Stimulated activated CD4-positive, alpha-beta T cell treated with anti-CD3 and anti-CD28 coated beads, Interleukin-1b, Interleukin-23, amount 100 ng/mL, for 24 hours (primary cell): ENCODE results near the gene ZFR2.
A peak's percentile ranks its signal among the peaks of the same experiment; 100 is the strongest.

Source experiments
- DNase-seq, 4 experiments: peaks; one replicate each; pipeline ENCODE4 v3.0.0-alpha.2; 2020; ENCODE audit warnings: low read depth in 4 of 4, low spot score in 1 of 4

Gene ZFR2

DNA sequence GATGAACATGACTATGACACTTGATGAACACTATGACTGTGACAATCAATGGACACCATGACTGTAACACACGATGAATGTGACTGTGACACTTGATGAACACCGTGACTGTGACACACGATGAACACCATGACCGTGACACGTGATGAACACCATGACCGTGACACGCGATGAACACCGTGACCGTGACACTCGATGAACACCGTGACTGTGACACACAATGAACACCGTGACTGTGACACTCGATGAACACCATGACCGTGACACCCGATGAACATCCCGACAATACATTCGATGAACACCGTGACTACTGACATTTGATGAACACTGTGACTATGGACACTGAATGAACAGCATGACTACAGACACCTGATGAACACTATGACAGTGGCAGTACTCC, 30.9 kb downstream of the ZFR2 start:
- DNase-seq = no peak

DNA sequence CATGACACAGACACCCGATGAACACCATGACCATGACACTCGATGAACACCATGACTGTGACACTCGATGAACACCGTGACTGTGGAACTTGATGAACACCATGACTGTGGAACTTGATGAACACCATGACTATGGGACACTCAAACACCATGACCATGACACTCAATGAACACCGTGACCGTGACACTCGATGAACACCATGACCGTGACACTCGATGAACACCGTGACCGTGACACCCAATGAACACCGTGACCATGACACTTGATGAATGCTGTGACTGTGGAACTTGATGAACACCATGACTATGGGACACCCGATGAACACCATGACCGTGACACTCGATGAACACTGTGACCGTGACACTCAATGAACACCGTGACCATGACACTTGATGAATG, 31.5 kb downstream of the ZFR2 start:
- no peak for DNase-seq

- DNase-seq = no peak
These were observed 32.0 kb downstream of the ZFR2 start for GRCh38 chr19:3836887-3837286.

DNA sequence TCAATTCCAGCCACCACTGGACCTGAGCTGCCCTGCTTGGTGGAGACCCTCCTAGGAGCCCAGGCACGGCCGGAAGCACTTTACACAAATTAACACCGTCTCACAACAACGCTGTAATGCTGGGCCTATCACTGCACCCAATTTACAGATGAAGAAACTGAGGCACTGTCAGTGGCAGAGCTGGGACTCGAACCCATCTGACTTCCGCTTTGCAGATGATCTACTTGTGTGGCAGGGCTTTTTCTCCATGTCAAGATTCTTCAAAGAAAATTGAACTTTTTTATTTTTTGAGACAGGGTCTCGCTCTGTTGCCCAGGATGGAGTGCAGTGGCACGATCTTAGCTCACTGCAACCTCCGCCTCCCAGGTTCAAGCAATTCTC, 33.8 kb downstream of the ZFR2 start:
- no peak for DNase-seq

DNA sequence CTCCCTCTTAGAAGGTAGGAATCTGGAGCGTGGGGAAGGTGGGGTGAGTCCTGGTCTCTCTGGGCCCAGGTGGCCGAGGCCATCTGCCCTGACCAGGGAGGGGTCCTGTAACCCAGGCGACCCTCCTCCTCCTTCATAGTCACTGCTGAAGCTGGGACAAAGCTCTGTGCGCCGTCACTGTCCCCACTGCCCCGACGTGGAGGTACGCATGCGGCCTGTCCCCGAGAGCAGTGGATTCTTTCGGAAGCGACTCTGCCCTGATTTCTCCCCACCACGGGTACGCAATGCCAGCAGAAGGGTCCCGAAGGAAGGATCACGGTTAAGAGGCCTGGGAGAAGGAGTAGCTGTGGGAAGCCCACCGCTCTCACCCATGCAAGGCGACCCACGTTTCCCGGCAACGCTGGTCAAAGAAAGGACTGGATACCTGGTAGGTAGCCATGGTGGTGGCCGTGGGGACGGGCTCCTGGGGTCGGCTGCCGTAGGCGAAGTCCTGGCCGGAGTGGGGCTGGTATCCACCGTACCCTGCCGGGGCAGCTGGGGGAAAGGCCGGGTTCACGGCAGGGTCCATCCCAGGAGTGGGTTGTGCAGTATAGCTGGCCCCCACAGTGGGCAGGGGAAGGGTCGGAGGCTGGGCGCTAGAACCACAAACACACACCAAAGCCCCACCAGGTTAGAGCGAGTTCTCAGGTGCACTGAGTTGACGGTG, 34.3 kb downstream of the ZFR2 start:
- no peak for DNase-seq

DNA sequence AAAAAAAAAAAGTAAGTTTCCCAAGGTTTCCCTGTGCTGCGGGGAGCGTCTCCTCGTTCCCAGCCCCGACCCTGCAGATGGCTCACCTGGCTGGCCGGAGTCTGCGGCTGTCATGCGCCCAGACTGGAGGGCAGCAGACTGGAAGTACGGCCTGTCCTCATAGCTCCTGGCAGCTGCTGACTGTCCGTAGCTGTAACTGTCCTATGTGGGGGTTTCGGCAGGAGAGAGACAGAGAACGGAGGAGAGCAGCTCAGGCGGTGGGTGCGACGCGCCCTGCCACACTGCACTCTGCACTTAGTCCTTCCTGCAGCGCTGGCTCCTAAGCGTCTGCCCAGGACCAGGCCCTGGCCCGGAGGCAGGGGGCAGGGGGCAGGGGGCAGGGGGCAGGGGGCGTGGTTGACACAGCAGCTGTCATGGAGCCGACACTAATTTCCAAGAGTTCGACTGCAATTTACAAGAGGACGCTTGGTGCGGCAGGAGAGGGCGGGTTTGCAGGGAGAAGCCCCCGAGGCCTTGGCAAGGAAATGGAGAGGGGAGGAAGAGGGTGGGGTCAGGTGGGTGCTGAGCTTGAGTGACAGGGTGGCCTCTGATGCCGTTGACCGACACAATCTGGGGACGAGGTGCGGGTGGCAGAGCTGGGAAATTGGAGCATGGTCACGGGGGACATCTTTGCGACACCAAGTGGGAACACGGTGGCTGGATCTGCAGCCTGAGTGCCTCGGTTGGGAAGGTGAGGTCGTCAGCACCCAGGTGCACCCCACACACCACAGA, 35.1 kb downstream of the ZFR2 start:
- no peak for DNase-seq

- no peak for DNase-seq
These were observed 36.8 kb downstream of the ZFR2 start for GRCh38 chr19:3832001-3832400.

- no peak for DNase-seq
These were observed 37.2 kb downstream of the ZFR2 start for GRCh38 chr19:3831601-3832000.

- no peak for DNase-seq
These were observed 37.9 kb downstream of the ZFR2 start for GRCh38 chr19:3830621-3831589.

DNA sequence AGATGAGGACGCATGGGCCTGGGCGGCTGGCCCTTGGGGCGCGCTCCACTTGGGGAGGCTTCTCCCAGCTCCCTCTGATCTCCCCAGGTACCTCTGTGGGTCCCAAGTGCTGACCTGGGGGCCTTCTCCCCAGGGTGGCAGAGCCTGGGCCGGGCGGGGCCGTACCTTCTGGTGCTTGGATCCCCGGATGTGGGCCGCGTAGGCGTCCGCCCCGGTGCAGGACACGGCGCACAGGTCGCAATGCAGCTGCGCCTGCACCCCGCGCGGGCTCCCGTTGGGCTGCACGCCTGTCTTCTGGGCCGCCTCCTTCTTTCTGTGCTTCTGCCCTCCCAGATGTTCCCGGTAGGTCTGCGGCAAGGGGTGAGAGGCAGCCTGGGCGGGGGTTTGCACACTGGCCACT, 41.5 kb downstream of the ZFR2 start:
- no peak for DNase-seq

- no peak for DNase-seq
These were observed 42.7 kb downstream of the ZFR2 start for GRCh38 chr19:3826163-3826562.

DNA sequence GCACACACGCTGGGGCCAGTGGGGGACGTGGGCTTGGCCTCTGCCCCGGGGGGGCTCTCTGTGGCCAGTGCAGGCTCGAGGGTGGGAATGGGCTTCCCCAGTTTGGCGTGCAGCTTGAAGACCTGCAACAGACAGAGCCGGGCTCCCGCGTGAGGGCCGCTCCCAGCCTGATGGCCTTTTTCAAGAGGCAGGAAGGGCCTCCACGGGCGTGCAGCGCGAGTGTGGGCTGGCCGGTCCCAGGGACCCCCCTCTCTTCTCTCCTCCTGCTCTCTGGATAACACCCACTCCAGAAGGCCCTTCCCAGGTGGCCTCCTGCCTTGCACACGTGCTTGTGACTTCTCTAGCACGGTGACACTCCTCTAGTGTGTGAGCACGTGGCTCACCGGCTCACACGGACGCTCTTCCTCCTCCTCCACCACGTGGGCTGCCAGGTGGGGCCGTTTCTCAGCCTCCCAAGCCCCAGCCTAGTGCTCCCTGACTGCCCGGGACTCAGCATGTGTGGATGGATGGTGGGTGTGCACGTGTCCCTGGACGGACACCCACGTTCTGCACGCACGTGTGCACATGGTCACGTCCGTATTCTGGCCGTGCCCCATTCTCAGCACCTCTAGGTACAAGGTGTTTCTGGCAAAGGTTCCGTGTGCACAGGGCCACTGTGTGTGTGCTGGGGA, 43.4 kb downstream of the ZFR2 start:
- DNase-seq = no peak

DNA sequence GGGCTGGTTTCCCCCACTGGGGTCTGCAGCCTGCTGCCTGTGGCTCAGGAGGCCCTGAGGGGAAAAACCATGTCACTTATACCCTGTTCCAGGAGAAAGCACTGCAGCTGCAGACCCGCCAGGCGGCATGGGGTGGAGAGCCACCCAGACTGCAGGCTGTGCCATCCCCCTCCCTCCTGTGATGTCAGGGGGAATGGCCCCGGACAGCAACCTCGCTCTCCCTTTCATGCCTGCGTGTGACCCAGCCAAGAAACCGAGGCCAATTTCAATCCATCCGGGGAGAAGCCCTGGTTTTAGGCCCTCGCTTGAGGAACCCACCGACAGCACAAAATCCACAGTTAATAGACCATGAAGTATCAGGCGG, 45.5 kb downstream of the ZFR2 start:
- DNase-seq = no peak

DNA sequence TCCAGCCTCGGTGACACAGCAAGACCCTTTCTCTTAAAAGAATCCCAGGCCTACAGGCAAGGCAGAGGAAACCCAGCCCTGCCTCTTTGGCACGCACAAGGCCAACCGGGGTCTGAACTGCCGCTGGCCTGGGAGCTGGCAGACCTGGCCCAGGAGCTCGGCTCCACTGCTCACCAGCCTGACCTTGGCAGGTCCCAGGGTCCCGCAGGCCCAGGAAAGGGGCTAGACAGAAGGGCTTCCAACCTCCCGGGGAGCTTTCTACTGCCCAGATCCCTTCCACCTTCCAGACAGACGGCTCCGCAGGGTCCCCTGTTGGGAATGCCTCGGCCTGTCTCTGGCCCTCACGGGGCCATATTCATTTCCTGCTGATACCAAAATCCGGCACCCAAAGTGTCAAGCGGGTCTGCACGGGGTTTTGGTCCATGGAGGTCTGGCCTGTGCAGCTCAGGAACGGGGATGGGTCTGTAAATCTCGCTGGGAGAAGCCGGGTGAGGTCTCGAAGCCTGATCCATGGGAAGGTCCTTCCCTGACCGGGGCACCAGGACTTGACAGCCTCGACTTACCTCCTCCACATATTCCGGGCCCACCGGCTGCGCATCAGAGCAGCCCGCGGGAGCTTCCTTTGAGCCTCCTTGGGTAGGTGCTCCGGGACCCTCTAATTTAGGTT, 46.0 kb downstream of the ZFR2 start:
- DNase-seq = no peak

GRCh38 chr19:3821857-3822364, 46.9 kb downstream of the ZFR2 start:
- peak; percentile 68 to 90 (median 80) for DNase-seq

GRCh38 chr19:3821156-3821555, 47.7 kb downstream of the ZFR2 start:
- DNase-seq = no peak

GRCh38 chr19:3819989-3820388, 48.8 kb downstream of the ZFR2 start:
- no peak for DNase-seq

GRCh38 chr19:3818918-3819317, 49.9 kb downstream of the ZFR2 start:
- no peak for DNase-seq

- DNase-seq = peak in 2 of 4 experiments; percentile 21 to 42
These were observed 50.4 kb downstream of the ZFR2 start for GRCh38 chr19:3818466-3818865.

DNA sequence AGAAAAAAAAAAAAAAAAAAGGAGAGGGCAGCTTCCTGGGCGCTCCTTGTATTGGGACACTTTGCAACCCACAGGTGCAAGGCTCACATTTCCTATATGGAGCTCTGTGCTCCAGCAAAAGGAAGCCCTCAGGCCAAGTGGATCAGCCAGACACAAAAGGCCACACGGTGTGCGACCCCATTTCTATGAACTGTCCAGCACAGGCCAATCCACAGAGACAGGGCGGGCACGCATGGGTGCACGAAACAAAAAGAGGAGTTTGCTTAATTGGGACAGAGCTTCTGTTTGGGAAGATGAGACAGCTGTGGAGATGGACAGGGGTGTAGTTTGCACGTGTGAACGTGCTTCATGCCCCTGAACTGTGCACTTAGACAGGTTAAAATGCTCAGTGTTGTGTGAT, 51.1 kb downstream of the ZFR2 start:
- DNase-seq = no peak
